ENCODE results near the gene TUSC2.

- TF ChIP-seq CTCF (IDR thresholded peaks at IDR 0.05; ENCODE audit: low read length) = no peak
- no peak for TF ChIP-seq EZH2 (IDR thresholded peaks at IDR 0.05; ENCODE audit: borderline replicate concordance, low read length)
These were observed 6.5 kb upstream of the TUSC2 start for GRCh38 chr3:50334339-50335075.
